GM23338 (cell line): ENCODE results near the gene RNH1. TPM values are rescaled to one million over a fixed set of nuclear protein-coding genes. Genes with fewer than 3 reads are reported as not detected.
A peak's percentile ranks its signal among the peaks of the same experiment; 100 is the strongest.

ENCODE experiments used
- ATAC-seq: fragments of 200-7000 bp; cut with Tn5 transposase; 3 replicates; pipeline ENCODE4 v1.9.1; 2020
- DNase-seq: peaks from one replicate; pipeline ENCODE4 v3.0.0-alpha.2; 2015; ENCODE audit warnings: low spot score
- H2AFZ ChIP-seq: fragments of 200-600 bp; sonication (generic); 2 replicates; pipeline ENCODE4 v1.8.0; 2016; ENCODE audit warnings: antibody characterized with exemption, mild to moderate bottlenecking, moderate library complexity
- H3F3A ChIP-seq: fragments of 200-600 bp; sonication (generic); replicated peaks from 2 replicates; pipeline ENCODE4 v1.8.0; 2017; ENCODE audit warnings: antibody characterized with exemption, mixed run types, low read depth
- H3K27ac ChIP-seq: fragments of 200-600 bp; sonication (generic); 2 replicates; pipeline ENCODE4 v1.6.1; 2016; ENCODE audit warnings: low read depth
- H3K27me3 ChIP-seq: fragments of 200-600 bp; sonication (generic); 2 replicates; pipeline ENCODE4 v1.8.0; 2016; ENCODE audit warnings: mild to moderate bottlenecking, mixed run types, moderate library complexity; ENCODE audit not compliant: insufficient read depth
- H3K36me3 ChIP-seq: fragments of 200-600 bp; sonication (generic); 2 replicates; pipeline ENCODE4 v1.8.0; 2016; ENCODE audit warnings: mild to moderate bottlenecking; ENCODE audit not compliant: insufficient read depth
- H3K4me1 ChIP-seq: fragments of 200-600 bp; sonication (generic); 2 replicates; pipeline ENCODE4 v1.8.0; 2016; ENCODE audit warnings: mild to moderate bottlenecking, moderate library complexity; ENCODE audit not compliant: insufficient read depth
- H3K4me2 ChIP-seq: fragments of 200-600 bp; sonication (generic); 2 replicates; pipeline ENCODE4 v1.7.1; 2017; ENCODE audit warnings: mixed run types
- H3K4me3 ChIP-seq: fragments of 200-600 bp; sonication (generic); 2 replicates; pipeline ENCODE4 v1.6.1; 2016; ENCODE audit warnings: mixed run types
- H3K79me2 ChIP-seq: fragments of 200-600 bp; sonication (generic); replicated peaks from 2 replicates; pipeline ENCODE4 v1.8.0; 2017; ENCODE audit warnings: mild to moderate bottlenecking; ENCODE audit not compliant: insufficient read depth
- H3K9me2 ChIP-seq: fragments of 200-600 bp; sonication (generic); 2 replicates; pipeline ENCODE4 v1.8.0; 2017; ENCODE audit not compliant: insufficient read depth
- H4K20me1 ChIP-seq: fragments of 200-600 bp; sonication (generic); replicated peaks from 2 replicates; pipeline ENCODE4 v1.8.0; 2017; ENCODE audit warnings: mild to moderate bottlenecking; ENCODE audit not compliant: insufficient read depth
- H3K27ac Mint-ChIP-seq: 2 replicates; pipeline ENCODE4 v1.8.0; 2020; ENCODE audit warnings: inconsistent platforms, mild to moderate bottlenecking, moderate library complexity, mixed read lengths
- H3K27me3 Mint-ChIP-seq: 3 replicates; pipeline ENCODE4 v1.8.0; 2022; ENCODE audit warnings: low read depth, mild to moderate bottlenecking, moderate library complexity, mixed read lengths, inconsistent platforms; ENCODE audit not compliant: insufficient read depth, poor library complexity
- H3K36me3 Mint-ChIP-seq: 3 replicates; pipeline ENCODE4 v1.8.0; 2021; ENCODE audit warnings: low read depth, mild to moderate bottlenecking, inconsistent platforms, moderate library complexity, mixed read lengths
- H3K4me1 Mint-ChIP-seq: 3 replicates; pipeline ENCODE4 v1.8.0; 2020; ENCODE audit warnings: mild to moderate bottlenecking, inconsistent platforms, mixed read lengths
- H3K4me3 Mint-ChIP-seq: 3 replicates; pipeline ENCODE4 v1.8.0; 2021; ENCODE audit warnings: moderate library complexity, mild to moderate bottlenecking, inconsistent platforms, mixed read lengths
- H3K9me3 Mint-ChIP-seq: 3 replicates; pipeline ENCODE4 v1.8.0; 2020; ENCODE audit warnings: moderate library complexity, mild to moderate bottlenecking, inconsistent platforms, mixed read lengths
- CREB1 ChIP-seq: fragments of 250-450 bp; sonication (Bioruptor Pico); IDR thresholded peaks from 2 replicates; pipeline ENCODE4 v1.5.0; 2020; ENCODE audit warnings: low read depth, mild to moderate bottlenecking, moderate library complexity
- EZH2 ChIP-seq: fragments of 200-600 bp; sonication (generic); IDR thresholded peaks from one replicate; pipeline ENCODE4 v1.8.0; 2017; ENCODE audit warnings: antibody characterized with exemption, mild to moderate bottlenecking, low read depth; ENCODE audit not compliant: unreplicated experiment
- EZH2phosphoT487 ChIP-seq: fragments of 200-600 bp; sonication (generic); IDR thresholded peaks from one replicate; pipeline ENCODE4 v1.8.1; 2018; ENCODE audit warnings: antibody characterized with exemption; ENCODE audit not compliant: unreplicated experiment
- JUNB ChIP-seq: IDR thresholded peaks from one replicate; pipeline ENCODE4 v1.6.1; 2016; ENCODE audit warnings: antibody characterized with exemption; ENCODE audit not compliant: unreplicated experiment
- NANOG ChIP-seq: IDR thresholded peaks from 2 replicates; pipeline ENCODE4 v1.6.1; 2016; ENCODE audit warnings: antibody characterized with exemption, borderline replicate concordance
- POLR2AphosphoS5 ChIP-seq: IDR thresholded peaks from 2 replicates; pipeline ENCODE4 v1.6.1; 2016; ENCODE audit warnings: antibody characterized with exemption, low read depth
- REST ChIP-seq: IDR thresholded peaks from one replicate; pipeline ENCODE4 v1.6.1; 2018; ENCODE audit warnings: antibody characterized with exemption; ENCODE audit not compliant: unreplicated experiment
- STAT1 ChIP-seq: IDR thresholded peaks from one replicate; pipeline ENCODE4 v1.6.1; 2016; ENCODE audit warnings: antibody characterized with exemption; ENCODE audit not compliant: unreplicated experiment
- ZNF114 ChIP-seq: fragments of 250-450 bp; sonication (Bioruptor Pico); IDR thresholded peaks from 2 replicates; pipeline ENCODE4 v1.5.0; 2020; ENCODE audit warnings: mild to moderate bottlenecking, moderate library complexity
- ZNF331 ChIP-seq: fragments of 250-450 bp; sonication (Bioruptor Pico); IDR thresholded peaks from 2 replicates; pipeline ENCODE4 v1.5.0; 2020; ENCODE audit warnings: low read depth, mild to moderate bottlenecking, moderate library complexity
- ZNF462 ChIP-seq: fragments of 250-450 bp; sonication (Bioruptor Pico); IDR thresholded peaks from 2 replicates; pipeline ENCODE4 v1.5.0; 2020; ENCODE audit warnings: mild to moderate bottlenecking, moderate library complexity
- polyA plus RNA-seq: library from polyadenylated mRNA; unstranded; fragments of >200 nt; fragmentation: Nextera tagmentation; extraction: Ambion mirVana; gene quantifications from 2 replicates; pipeline ENCODE4 v1.2.1, GENCODE V29; 2016
- total RNA-seq: library from RNA; depleted of rRNA; stranded (reverse); fragments of >200 nt; shearing (Covaris generic); gene quantifications from 2 replicates; pipeline ENCODE4 v1.2.3, GENCODE V29; 2014

RNH1 gene
- total and polyA plus RNA-seq, 2 experiments from 2014 or later = 33.3 to 56.3 TPM

GRCh38 chr11:452203-452744, 54.8 kb downstream of the RNH1 start:
- H4K20me1 ChIP-seq = peaks cover 22% of the 10 kb centered on the region
- no peak overlapping the region for H3K4me3 Mint-ChIP-seq
- DNase-seq (no peak), ATAC-seq (no peak)
- H2AFZ ChIP-seq = no peak overlapping the region
- no peak overlapping the region for H3K27ac ChIP-seq
- TF ChIP-seq ZNF114 (CRISPR knock-in tag) (no peak), CREB1 (CRISPR knock-in tag) (no peak), POLR2AphosphoS5 (no peak), ZNF331 (CRISPR knock-in tag) (no peak)
- H3K9me3 Mint-ChIP-seq = no peaks in the 10 kb centered on the region; the same call in 2 of the 3 replicates
- H3K4me1 Mint-ChIP-seq = peaks cover 35% of the 10 kb centered on the region
- no peaks in the 10 kb centered on the region; the same call in 1 of the 2 replicates for H3K36me3 ChIP-seq
- peaks cover 14% of the 10 kb centered on the region for H3K27me3 Mint-ChIP-seq
- peaks cover 34% of the 10 kb centered on the region for H3K36me3 Mint-ChIP-seq
- no peak overlapping the region for H3K4me3 ChIP-seq
- no peaks in the 10 kb centered on the region for H3K27me3 ChIP-seq
- H3K4me2 ChIP-seq = no peak overlapping the region
- H3K9me2 ChIP-seq = no peaks in the 10 kb centered on the region
- no peak overlapping the region for H3K27ac Mint-ChIP-seq
- peaks cover 35% of the 10 kb centered on the region for H3K4me1 ChIP-seq
- peaks cover 69% of the 10 kb centered on the region for H3K79me2 ChIP-seq
- peaks cover 20% of the 10 kb centered on the region for H3F3A ChIP-seq

GRCh38 chr11:451738-452137, 55.3 kb downstream of the RNH1 start:
- H3K4me2 ChIP-seq = peak overlapping the region; percentile 94; the same call in 1 of the 2 replicates
- H2AFZ ChIP-seq = no peak overlapping the region
- TF ChIP-seq CREB1 (CRISPR knock-in tag) (no peak), POLR2AphosphoS5 (no peak), EZH2 (no peak), JUNB (no peak), STAT1 (no peak), REST (no peak), NANOG (no peak), ZNF114 (CRISPR knock-in tag) (no peak), EZH2phosphoT487 (no peak), ZNF331 (CRISPR knock-in tag) (no peak), ZNF462 (no peak)

More at GRCh38 chr11:451738-452137, 55.3 kb downstream of the RNH1 start:
- H3K36me3 Mint-ChIP-seq = peaks cover 34% of the 10 kb centered on the region
- Histone ChIP-seq H3K79me2 (peaks cover 64% of the 10 kb centered on the region), H4K20me1 (peaks cover 17% of the 10 kb centered on the region), H3K27ac (no peak overlapping the region), H3K27me3 (no peaks in the 10 kb centered on the region), H3F3A (peaks cover 19% of the 10 kb centered on the region), H3K9me2 (no peaks in the 10 kb centered on the region), H3K4me3 (peak overlapping the region; percentile 90; the same call in 1 of the 2 replicates), H3K36me3 (no peaks in the 10 kb centered on the region; the same call in 1 of the 2 replicates), H3K4me1 (peaks cover 35% of the 10 kb centered on the region)
- ATAC-seq (no peak), DNase-seq (no peak)
- H3K4me1 Mint-ChIP-seq = peaks cover 30% of the 10 kb centered on the region
- H3K27me3 Mint-ChIP-seq = peaks cover 17% of the 10 kb centered on the region
- H3K4me3 Mint-ChIP-seq = peak overlapping the region; percentile 96
- H3K27ac Mint-ChIP-seq = no peak overlapping the region
- no peaks in the 10 kb centered on the region; the same call in 2 of the 3 replicates for H3K9me3 Mint-ChIP-seq
